HEK293 (cell line): Measurements from ENCODE around the gene MESP2.

Source experiments
- CTCF ChIA-PET: fragments of 350-600 bp; formaldehyde crosslinking; extraction: SDS; loops from one replicate; lab custom pipeline; 2021; ENCODE audit warnings: antibody characterized with exemption; lab: Yijun Ruan, JAX
- POLR2A ChIA-PET: fragments of 300-600 bp; formaldehyde crosslinking; extraction: SDS; loops from one replicate; lab custom pipeline; 2020; ENCODE audit warnings: antibody characterized with exemption, inconsistent platforms; lab: Yijun Ruan, JAX
- H3K27ac ChIP-seq: fragments of 200-500 bp; sonication (Bioruptor generic); 2 replicates; pipeline ENCODE4 v1.5.1; 2014; ENCODE audit warnings: low read depth, low read length, control low read depth, inconsistent platforms; ENCODE audit errors: extremely low read depth
- H3K36me3 ChIP-seq, 2 experiments: fragments of 200-500 bp in 1 of 2; sonication (Bioruptor generic) in 1 of 2; 1 replicate in 1 of 2; 2 replicates in 1 of 2; pipeline ENCODE4 v1.5.1; 2014 to 2017; ENCODE audit warnings: inconsistent platforms in 2 of 2, low read length in 2 of 2; ENCODE audit not compliant: control insufficient read depth in 2 of 2, insufficient read depth in 1 of 2
- H3K4me1 ChIP-seq: fragments of 200-500 bp; sonication (Bioruptor generic); 2 replicates; pipeline ENCODE4 v1.5.1; 2014; ENCODE audit warnings: mild to moderate bottlenecking, low read length, inconsistent platforms; ENCODE audit not compliant: control insufficient read depth, insufficient read depth
- H3K4me3 ChIP-seq: 2 replicates; pipeline ENCODE4 v1.5.1; 2011; ENCODE audit warnings: low read depth, mild to moderate bottlenecking, control low read depth, low read length, moderate library complexity
- H3K9me3 ChIP-seq: fragments of 200-500 bp; sonication (Bioruptor generic); 2 replicates; pipeline ENCODE4 v1.5.1; 2014; ENCODE audit warnings: low read depth, low read length, inconsistent platforms; ENCODE audit not compliant: control insufficient read depth, insufficient read depth
- EGR2 ChIP-seq: fragments of 450-650 bp; formaldehyde crosslinking; IDR thresholded peaks from 2 replicates; pipeline ENCODE4 v1.5.1; 2016; ENCODE audit warnings: low read depth, missing biosample characterization, missing genetic modification characterization
- HOXC10 ChIP-seq: sonication (generic); formaldehyde crosslinking; IDR thresholded peaks from 2 replicates; pipeline ENCODE4 v1.8.1; 2023; ENCODE audit warnings: mild to moderate bottlenecking, missing genetic modification reagents
- SP7 ChIP-seq: fragments of 450-650 bp; formaldehyde crosslinking; IDR thresholded peaks from 2 replicates; pipeline ENCODE4 v1.5.1; 2016; ENCODE audit warnings: missing biosample characterization, missing genetic modification characterization
- YY2 ChIP-seq: fragments of 450-650 bp; formaldehyde crosslinking; IDR thresholded peaks from 2 replicates; pipeline ENCODE4 v1.5.1; 2016; ENCODE audit warnings: missing biosample characterization, missing genetic modification characterization
- ZBTB21 ChIP-seq: fragments of 450-650 bp; formaldehyde crosslinking; IDR thresholded peaks from 2 replicates; pipeline ENCODE4 v1.5.1; 2017; ENCODE audit warnings: missing biosample characterization, missing genetic modification characterization
- ZBTB48 ChIP-seq: fragments of 450-650 bp; formaldehyde crosslinking; IDR thresholded peaks from 2 replicates; pipeline ENCODE4 v1.5.1; 2016; ENCODE audit warnings: missing biosample characterization, missing genetic modification characterization
- ZFHX2 ChIP-seq: fragments of 450-650 bp; formaldehyde crosslinking; conservative IDR thresholded peaks from 2 replicates; pipeline ENCODE4 v1.5.1; 2016; ENCODE audit warnings: missing biosample characterization, missing genetic modification characterization
- ZNF140 ChIP-seq: fragments of 450-650 bp; formaldehyde crosslinking; IDR thresholded peaks from 2 replicates; pipeline ENCODE4 v1.5.1; 2016; ENCODE audit warnings: missing biosample characterization, missing genetic modification characterization
- ZNF184 ChIP-seq: fragments of 450-650 bp; IDR thresholded peaks from 2 replicates; pipeline ENCODE4 v1.5.1; 2018; ENCODE audit warnings: missing biosample characterization, mild to moderate bottlenecking, missing genetic modification characterization
- ZNF362 ChIP-seq: fragments of 450-650 bp; formaldehyde crosslinking; IDR thresholded peaks from 2 replicates; pipeline ENCODE4 v1.5.1; 2016; ENCODE audit warnings: missing biosample characterization, missing genetic modification characterization
- ZNF366 ChIP-seq: fragments of 450-650 bp; formaldehyde crosslinking; conservative IDR thresholded peaks from 2 replicates; pipeline ENCODE4 v1.5.1; 2016; ENCODE audit warnings: missing biosample characterization, missing genetic modification characterization
- ZNF391 ChIP-seq: fragments of 450-650 bp; formaldehyde crosslinking; IDR thresholded peaks from 2 replicates; pipeline ENCODE4 v1.5.1; 2016; ENCODE audit warnings: low read depth, missing biosample characterization, missing genetic modification characterization, borderline replicate concordance
- ZNF398 ChIP-seq: fragments of 450-650 bp; formaldehyde crosslinking; IDR thresholded peaks from 2 replicates; pipeline ENCODE4 v1.5.1; 2017; ENCODE audit warnings: missing biosample characterization, missing genetic modification characterization
- ZNF423 ChIP-seq: fragments of 450-650 bp; formaldehyde crosslinking; IDR thresholded peaks from 2 replicates; pipeline ENCODE4 v1.5.1; 2016; ENCODE audit warnings: missing biosample characterization, missing genetic modification characterization
- ZNF645 ChIP-seq: fragments of 450-650 bp; formaldehyde crosslinking; IDR thresholded peaks from 2 replicates; pipeline ENCODE4; 2016; ENCODE audit warnings: missing biosample characterization, missing genetic modification characterization
- ZNF747 ChIP-seq: fragments of 450-650 bp; formaldehyde crosslinking; IDR thresholded peaks from 2 replicates; pipeline ENCODE4 v1.5.1; 2016; ENCODE audit warnings: missing biosample characterization, missing genetic modification characterization
- ZNF843 ChIP-seq: fragments of 450-650 bp; formaldehyde crosslinking; IDR thresholded peaks from 2 replicates; pipeline ENCODE4 v1.5.1; 2016; ENCODE audit warnings: missing biosample characterization, missing genetic modification characterization
- ZSCAN23 ChIP-seq: fragments of 450-650 bp; formaldehyde crosslinking; IDR thresholded peaks from 2 replicates; pipeline ENCODE4 v1.5.1; 2016; ENCODE audit warnings: missing biosample characterization, missing genetic modification characterization

MESP2 gene

GRCh38 chr15:89756897-89757296 lies 19.2 kb upstream of the MESP2 start (continued):
- no peak for TF ChIP-seq ZNF645 (tag by site-specific recombination)
- TF ChIP-seq ZNF843 (tag by site-specific recombination), result no peak
- no peak for TF ChIP-seq ZNF140 (tag by site-specific recombination)
- no peak for TF ChIP-seq SP7 (tag by site-specific recombination)
- TF ChIP-seq ZFHX2 (tag by site-specific recombination), result no peak
- TF ChIP-seq ZBTB48, result no peak
- no peak for TF ChIP-seq ZNF391

- no peaks in the 10 kb centered on the region for H3K9me3 ChIP-seq
- CTCF ChIA-PET, result interaction anchor here (1.4 to 17.0 kb wide), 3 partner anchors 17 to 129 kb away, joined by 8 to 344 read pairs (median 89); partner anchors contain the start of gene MESP2
- TF ChIP-seq ZBTB21 (tag by site-specific recombination) (no peak), EGR2 (peak; percentile 92), ZFHX2 (tag by site-specific recombination) (peak; percentile 83), ZNF140 (tag by site-specific recombination) (no peak), YY2 (no peak), ZBTB48 (no peak)
- TF ChIP-seq, all 188 proteins: peak for 2
- H3K4me1 ChIP-seq, result no peaks in the 10 kb centered on the region
- H3K4me3 ChIP-seq, result no peak overlapping the region
- H3K27ac ChIP-seq, result no peak overlapping the region
- POLR2A ChIA-PET, result no interaction called here
- no peaks in the 10 kb centered on the region for H3K36me3 ChIP-seq
Observed at GRCh38 chr15:89758283-89758682, 17.8 kb upstream of the MESP2 start.

- no peaks in the 10 kb centered on the region for H3K9me3 ChIP-seq
- no peak overlapping the region for H3K27ac ChIP-seq
- H3K36me3 ChIP-seq, result no peaks in the 10 kb centered on the region
- no peaks in the 10 kb centered on the region for H3K4me1 ChIP-seq
- ChIA-PET CTCF (interaction anchor here (0.5 to 17.0 kb wide), 7 partner anchors 14 to 324 kb away, joined by 3 to 344 read pairs (median 6); partner anchors contain the start of gene MESP2), POLR2A (interaction anchor here (1.7 kb wide), 1 partner anchor 135 kb away, joined by 8 read pairs; the partner anchor contains the start of gene AP3S2)
- H3K4me3 ChIP-seq, result no peak overlapping the region
- TF ChIP-seq ZNF362 (tag by site-specific recombination), result no peak
- no peak for TF ChIP-seq ZNF423 (tag by site-specific recombination)
- TF ChIP-seq ZNF140 (tag by site-specific recombination), result no peak
- no peak for TF ChIP-seq HOXC10 (CRISPR knock-in tag)
- no peak for TF ChIP-seq ZSCAN23 (tag by site-specific recombination)
- no peak for TF ChIP-seq ZNF184 (tag by site-specific recombination)
- TF ChIP-seq ZNF398 (tag by site-specific recombination), result no peak
Observed at GRCh38 chr15:89758981-89759380, 17.2 kb upstream of the MESP2 start.

GRCh38 chr15:89759835-89760234 lies 16.3 kb upstream of the MESP2 start:
- Histone ChIP-seq H3K36me3 (no peaks in the 10 kb centered on the region), H3K4me3 (no peak overlapping the region), H3K9me3 (no peaks in the 10 kb centered on the region), H3K27ac (no peak overlapping the region), H3K4me1 (no peaks in the 10 kb centered on the region)
- TF ChIP-seq ZNF366 (0 out of 2 replicates have a peak, but pooled peaks have one; percentile 11), ZNF747 (tag by site-specific recombination) (no peak)
- CTCF ChIA-PET, result interaction anchor here (0.6 to 17.0 kb wide), 26 partner anchors 8 to 659 kb away, joined by 3 to 344 read pairs (median 6); partner anchors contain the start of genes AP3S2, MESP1 and MESP2
- POLR2A ChIA-PET, result interaction anchor here (1.1 to 1.7 kb wide), 2 partner anchors 8 to 134 kb away, joined by 4 to 8 read pairs; partner anchors contain the start of gene AP3S2
